PC-9 (cell line): ENCODE measurements around the gene PFDN2.

Source experiments
- EZH2 ChIP-seq: fragments of 200-600 bp; sonication (generic); IDR thresholded peaks from 2 replicates; pipeline ENCODE4 v1.8.0; 2017; ENCODE audit warnings: antibody characterized with exemption, low read depth
- TF ChIP-seq, protein P1 (sequence below): fragments of 200-600 bp; sonication (generic); conservative IDR thresholded peaks from 2 replicates; pipeline ENCODE4 v1.6.1; 2017; ENCODE audit warnings: mixed run types, antibody characterized with exemption, mild to moderate bottlenecking, moderate library complexity

DNA sequence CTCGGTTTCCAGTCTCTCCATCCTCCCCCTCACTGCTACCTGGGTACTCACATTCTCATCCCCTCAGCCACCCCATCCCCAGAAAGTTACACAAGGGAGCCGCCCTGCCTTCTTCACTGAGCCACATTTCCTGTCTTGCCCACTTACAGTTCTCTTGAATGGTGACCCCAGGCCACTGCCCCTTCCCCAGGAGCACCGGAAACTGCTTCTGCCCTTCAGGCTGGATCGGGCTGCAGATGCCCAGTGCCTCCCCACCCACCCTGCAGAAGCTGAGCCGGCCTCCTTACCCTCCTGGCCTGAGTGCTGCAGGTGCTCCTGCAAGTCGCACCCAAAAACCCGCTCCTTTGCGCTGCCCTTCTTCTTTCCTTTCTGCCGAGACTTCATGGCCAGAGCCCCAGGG, 48.6 kb downstream of the PFDN2 start:
- TF ChIP-seq, protein P1, sequence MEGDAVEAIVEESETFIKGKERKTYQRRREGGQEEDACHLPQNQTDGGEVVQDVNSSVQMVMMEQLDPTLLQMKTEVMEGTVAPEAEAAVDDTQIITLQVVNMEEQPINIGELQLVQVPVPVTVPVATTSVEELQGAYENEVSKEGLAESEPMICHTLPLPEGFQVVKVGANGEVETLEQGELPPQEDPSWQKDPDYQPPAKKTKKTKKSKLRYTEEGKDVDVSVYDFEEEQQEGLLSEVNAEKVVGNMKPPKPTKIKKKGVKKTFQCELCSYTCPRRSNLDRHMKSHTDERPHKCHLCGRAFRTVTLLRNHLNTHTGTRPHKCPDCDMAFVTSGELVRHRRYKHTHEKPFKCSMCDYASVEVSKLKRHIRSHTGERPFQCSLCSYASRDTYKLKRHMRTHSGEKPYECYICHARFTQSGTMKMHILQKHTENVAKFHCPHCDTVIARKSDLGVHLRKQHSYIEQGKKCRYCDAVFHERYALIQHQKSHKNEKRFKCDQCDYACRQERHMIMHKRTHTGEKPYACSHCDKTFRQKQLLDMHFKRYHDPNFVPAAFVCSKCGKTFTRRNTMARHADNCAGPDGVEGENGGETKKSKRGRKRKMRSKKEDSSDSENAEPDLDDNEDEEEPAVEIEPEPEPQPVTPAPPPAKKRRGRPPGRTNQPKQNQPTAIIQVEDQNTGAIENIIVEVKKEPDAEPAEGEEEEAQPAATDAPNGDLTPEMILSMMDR, result no peak
- no peak for TF ChIP-seq EZH2
